Left cardiac atrium (tissue), 4 donors: ENCODE measurements around the gene ARHGAP26. TPM values are rescaled to one million over a fixed set of nuclear protein-coding genes. Genes with fewer than 3 reads are reported as not detected.

ENCODE experiments used
- ATAC-seq, 2 donors: fragments of 200-7000 bp; cut with Tn5 transposase; one replicate each; pipeline ENCODE4 v1.9.1; 2020; ENCODE audit warnings: mild to moderate bottlenecking in 2 of 2, moderate library complexity in 2 of 2
- DNase-seq: peaks from one replicate; pipeline ENCODE4 v3.0.0-alpha.2; 2020
- intact Hi-C, 2 donors: fragments of 100-400 bp; cut with DNase I; formaldehyde crosslinking; loops; one replicate each; pipeline versions ENCODE4 v1.14.1 to v1.15.1; 2022 to 2023
- total RNA-seq, 2 donors: library from RNA; stranded (reverse); fragmentation: NEBNext Ultra II Directional; extraction: Animal tissue kit (Norgen Biotek cat#: 25700); gene quantifications; one replicate each; pipeline ENCODE4 v1.2.1, GENCODE V29; 2021
- donor health status: DM: no; HTN: yes; CAD: no.
- donor health status: DM: no; HTN: yes; CAD: no; lungs with severe emphysema.
- donor health status: DM: yes; HTN: yes; CAD: no.
- donor health status: Dilated cardiomyopathy.

The ARHGAP26 gene
- total RNA-seq, 2 donors from 2014 or later = 29.6 to 50.2 TPM

GRCh38 chr5:143065185-143065965 is 295.2 kb downstream of the ARHGAP26 start:
- intact Hi-C loops = no loop called here
- ATAC-seq = peak in 1 of 2 donors; percentile 21

GRCh38 chr5:143065996-143066522 is 295.9 kb downstream of the ARHGAP26 start:
- intact Hi-C loops = no loop called here
- no peak for ATAC-seq
- no peak for DNase-seq

More at GRCh38 chr5:143065185-143065965, 295.2 kb downstream of the ARHGAP26 start:
- DNase-seq = peak; percentile 42

GRCh38 chr5:143066556-143067281 is 296.5 kb downstream of the ARHGAP26 start:
- DNase-seq (no peak), ATAC-seq (no peak)
- intact Hi-C loops = no loop called here

- ATAC-seq (no peak), DNase-seq (no peak)
- intact Hi-C loops = no loop called here
Observed at GRCh38 chr5:143068712-143069111, 298.5 kb downstream of the ARHGAP26 start.

GRCh38 chr5:143071927-143072326 is 301.8 kb downstream of the ARHGAP26 start:
- intact Hi-C loops = no loop called here
- no peak for DNase-seq
- ATAC-seq = no peak

- no peak for ATAC-seq
- no peak for DNase-seq
- intact Hi-C loops = no loop called here
Observed at GRCh38 chr5:143072734-143073133, 302.6 kb downstream of the ARHGAP26 start.

GRCh38 chr5:143073766-143074165 is 303.6 kb downstream of the ARHGAP26 start:
- intact Hi-C loops = no loop called here
- DNase-seq (no peak), ATAC-seq (no peak)

GRCh38 chr5:143074414-143074996 is 304.3 kb downstream of the ARHGAP26 start:
- intact Hi-C loops = no loop called here
- DNase-seq (no peak), ATAC-seq (no peak)

GRCh38 chr5:143076377-143076776 is 306.2 kb downstream of the ARHGAP26 start:
- intact Hi-C loops = no loop called here
- ATAC-seq = no peak

GRCh38 chr5:143077453-143078103 is 307.4 kb downstream of the ARHGAP26 start:
- ATAC-seq (peak in 1 of 2 donors; percentile 12), DNase-seq (no peak)
- intact Hi-C loops = no loop called here

More at GRCh38 chr5:143076377-143076776, 306.2 kb downstream of the ARHGAP26 start:
- DNase-seq = no peak

GRCh38 chr5:143078313-143078712 is 308.1 kb downstream of the ARHGAP26 start:
- no peak for ATAC-seq
- DNase-seq = no peak
- intact Hi-C loops = no loop called here

- ATAC-seq = no peak
- intact Hi-C loops = no loop called here
- no peak for DNase-seq
Observed at GRCh38 chr5:143078971-143079370, 308.8 kb downstream of the ARHGAP26 start.

- DNase-seq = no peak
- no peak for ATAC-seq
- intact Hi-C loops = no loop called here
Observed at GRCh38 chr5:143080407-143080806, 310.2 kb downstream of the ARHGAP26 start.

- intact Hi-C loops = no loop called here
- ATAC-seq (no peak), DNase-seq (no peak)
Observed at GRCh38 chr5:143080982-143081381, 310.8 kb downstream of the ARHGAP26 start.

GRCh38 chr5:143083006-143083405 is 312.8 kb downstream of the ARHGAP26 start:
- no peak for ATAC-seq
- intact Hi-C loops = no loop called here
- no peak for DNase-seq

GRCh38 chr5:143084407-143084806 is 314.2 kb downstream of the ARHGAP26 start:
- DNase-seq (peak; percentile 26), ATAC-seq (peak; percentile 56 to 63)
- intact Hi-C loops = no loop called here

- ATAC-seq (peak in 1 of 2 donors; percentile 31), DNase-seq (no peak)
- intact Hi-C loops = no loop called here
Observed at GRCh38 chr5:143085319-143085917, 315.2 kb downstream of the ARHGAP26 start.

- DNase-seq (no peak), ATAC-seq (no peak)
- intact Hi-C loops = no loop called here
Observed at GRCh38 chr5:143086546-143086907, 316.4 kb downstream of the ARHGAP26 start.
